ENCODE data around the gene RASGRF1. TPM values are rescaled to one million over a fixed set of nuclear protein-coding genes. Genes with fewer than 3 reads are reported as not detected.

Gene RASGRF1
- total RNA-seq, 1 experiment from 2014 or later: not detected

- H3K9me2 ChIP-seq (replicated peaks; ENCODE audit: low read length): no peaks in the 10 kb centered on the region
- H3K27me3 ChIP-seq (ENCODE audit: low read length): no peaks in the 10 kb centered on the region
- no peak overlapping the region for H3K9ac ChIP-seq (ENCODE audit: low read length)
- no peak overlapping the region for H3K4me3 ChIP-seq (ENCODE audit: low read length)
- no TSS peak for BruUV-seq (replicated peaks)
- CTCF ChIA-PET: no interaction called here
- no peak overlapping the region for H2AFZ ChIP-seq (ENCODE audit: low read length)
- no peaks in the 10 kb centered on the region; the same call in none of the 2 replicates for H3K36me3 ChIP-seq (ENCODE audit: low read depth, low read length)
- no peak for TF ChIP-seq EZH2phosphoT487 (IDR thresholded peaks at IDR 0.05; ENCODE audit: borderline replicate concordance, low read length)
- no peak for TF ChIP-seq EZH2 (IDR thresholded peaks at IDR 0.05; ENCODE audit: low read length, unreplicated experiment)
- no peak for TF ChIP-seq CTCF (conservative IDR thresholded peaks at IDR 0.05; ENCODE audit: low read depth, low read length)
- no peak overlapping the region for H3K4me2 ChIP-seq (ENCODE audit: low read length)
- ATAC-seq: no peak
- H4K20me1 ChIP-seq (ENCODE audit: low read length): no peaks in the 10 kb centered on the region
- peaks cover 23% of the 10 kb centered on the region for H3K4me1 ChIP-seq (ENCODE audit: insufficient read depth, low read length)
- no peaks in the 10 kb centered on the region for H3F3A ChIP-seq (ENCODE audit: low read length, unreplicated experiment)
- H3K27ac ChIP-seq (ENCODE audit: low read length): no peak overlapping the region
- intact Hi-C loops (cut with micrococcal nuclease): no loop called here
- POLR2A ChIA-PET (ENCODE audit: unreplicated experiment): no interaction called here
- no peak for DNase-seq
- H3K9me3 ChIP-seq (ENCODE audit: low read length): no peaks in the 10 kb centered on the region
- no peaks in the 10 kb centered on the region for H3K79me2 ChIP-seq (ENCODE audit: low read length)
These were observed 156.5 kb downstream of the RASGRF1 start for GRCh38 chr15:78933823-78934654.

GRCh38 chr15:78933187-78933822 is 157.3 kb downstream of the RASGRF1 start:
- BruUV-seq (replicated peaks): no TSS peak
- TF ChIP-seq CTCF (conservative IDR thresholded peaks at IDR 0.05; ENCODE audit: low read depth, low read length) (no peak), EZH2 (IDR thresholded peaks at IDR 0.05; ENCODE audit: low read length, unreplicated experiment) (no peak)
- Histone ChIP-seq H3K27me3 (ENCODE audit: low read length) (no peaks in the 10 kb centered on the region), H3K4me2 (ENCODE audit: low read length) (no peak overlapping the region), H4K20me1 (ENCODE audit: low read length) (no peaks in the 10 kb centered on the region), H3K9me2 (replicated peaks; ENCODE audit: low read length) (no peaks in the 10 kb centered on the region), H3K36me3 (ENCODE audit: low read depth, low read length) (no peaks in the 10 kb centered on the region; the same call in none of the 2 replicates), H3K79me2 (ENCODE audit: low read length) (no peaks in the 10 kb centered on the region), H2AFZ (ENCODE audit: low read length) (no peak overlapping the region), H3K4me3 (ENCODE audit: low read length) (no peak overlapping the region), H3F3A (ENCODE audit: low read length, unreplicated experiment) (no peaks in the 10 kb centered on the region), H3K9ac (ENCODE audit: low read length) (no peak overlapping the region), H3K27ac (ENCODE audit: low read length) (no peak overlapping the region), H3K4me1 (ENCODE audit: insufficient read depth, low read length) (peaks cover 23% of the 10 kb centered on the region), H3K9me3 (ENCODE audit: low read length) (no peaks in the 10 kb centered on the region)
- ATAC-seq: no peak
- no peak for DNase-seq
- intact Hi-C loops (cut with micrococcal nuclease): no loop called here
- ChIA-PET CTCF (no interaction called here), POLR2A (ENCODE audit: unreplicated experiment) (no interaction called here)
